Right renal pelvis (tissue), 4 donors: ENCODE results near the gene PRKCA. TPM values are rescaled to one million over a fixed set of nuclear protein-coding genes. Genes with fewer than 3 reads are reported as not detected.
"Not testable (repeated sequence)": the region's sequence is repeated elsewhere in the genome, so short reads cannot be mapped to it uniquely, and the experiment has no call there.

ENCODE experiments used
- DNase-seq, 4 donors: peaks; one replicate each; pipeline ENCODE4 v3.0.0-alpha.2; 2013; ENCODE audit warnings: low read depth in 4 of 4, low spot score in 3 of 4, missing footprints in 1 of 4
- polyA plus RNA-seq, 4 donors: library from polyadenylated mRNA; unstranded; fragments of 120-200 nt; gene quantifications; one replicate each; pipeline ENCODE4 v1.2.1, GENCODE V29; 2013; ENCODE audit not compliant: insufficient read length in 4 of 4

PRKCA gene
- polyA plus RNA-seq, 4 donors, result 20.9 to 25.9 (median 24.5) TPM

GRCh38 chr17:66287911-66288310 is 14.5 kb upstream of the PRKCA start:
- no peak for DNase-seq

GRCh38 chr17:66290101-66290722 is 12.2 kb upstream of the PRKCA start:
- DNase-seq, result no peak

- no peak for DNase-seq
These were observed 10.1 kb upstream of the PRKCA start for GRCh38 chr17:66292353-66292752.

- DNase-seq, result no peak
These were observed 6.1 kb upstream of the PRKCA start for GRCh38 chr17:66296289-66296725.

- not testable (repeated sequence) for DNase-seq
These were observed 5.0 kb upstream of the PRKCA start for GRCh38 chr17:66297443-66297842.

GRCh38 chr17:66299711-66300110 is 2.7 kb upstream of the PRKCA start:
- no peak for DNase-seq

GRCh38 chr17:66300956-66301355 is 1.5 kb upstream of the PRKCA start:
- DNase-seq, result no peak

GRCh38 chr17:66301367-66301863 is 998 bp upstream of the PRKCA start:
- no peak for DNase-seq

GRCh38 chr17:66302761-66303626 is 581 bp downstream of the PRKCA start:
- DNase-seq, result no peak

GRCh38 chr17:66304304-66305174 is 2.1 kb downstream of the PRKCA start:
- DNase-seq, result no peak

GRCh38 chr17:66306446-66306845 is 4.0 kb downstream of the PRKCA start:
- DNase-seq, result no peak

- no peak for DNase-seq
These were observed 4.8 kb downstream of the PRKCA start for GRCh38 chr17:66307257-66307656.

GRCh38 chr17:66308856-66309255 is 6.4 kb downstream of the PRKCA start:
- no peak for DNase-seq

- no peak for DNase-seq
These were observed 7.4 kb downstream of the PRKCA start for GRCh38 chr17:66309793-66310192.

- DNase-seq, result no peak
These were observed 8.2 kb downstream of the PRKCA start for GRCh38 chr17:66310528-66311148.

GRCh38 chr17:66312912-66313311 is 10.5 kb downstream of the PRKCA start:
- DNase-seq, result no peak

- no peak for DNase-seq
These were observed 10.9 kb downstream of the PRKCA start for GRCh38 chr17:66313325-66313724.

- no peak for DNase-seq
These were observed 11.7 kb downstream of the PRKCA start for GRCh38 chr17:66313995-66314659.

- DNase-seq, result no peak
These were observed 15.2 kb downstream of the PRKCA start for GRCh38 chr17:66317629-66318028.

GRCh38 chr17:66319226-66319625 is 16.8 kb downstream of the PRKCA start:
- DNase-seq, result no peak
